GM12874 (cell line): ENCODE measurements around the gene TRIM65.

Experiments
- CTCF ChIP-seq: IDR thresholded peaks from 2 replicates; pipeline ENCODE4 v1.5.1; 2011; ENCODE audit warnings: low read depth, mild to moderate bottlenecking, control low read depth, low read length, moderate library complexity; ENCODE audit not compliant: insufficient read depth

TRIM65 gene

GRCh38 chr17:75899767-75900468, 3.2 kb upstream of the TRIM65 start:
- no peak for TF ChIP-seq CTCF

GRCh38 chr17:75899353-75899752, 2.6 kb upstream of the TRIM65 start:
- no peak for TF ChIP-seq CTCF

GRCh38 chr17:75898791-75899190, 2.0 kb upstream of the TRIM65 start:
- TF ChIP-seq CTCF = no peak

GRCh38 chr17:75898065-75898464, 1.3 kb upstream of the TRIM65 start:
- TF ChIP-seq CTCF = no peak

GRCh38 chr17:75897160-75898019, 639 bp upstream of the TRIM65 start:
- TF ChIP-seq CTCF = no peak

GRCh38 chr17:75895370-75896155, 1.2 kb downstream of the TRIM65 start:
- TF ChIP-seq CTCF = peak; percentile 51
